HT-29 (cell line): ENCODE results near the gene DHRS3. TPM values are rescaled to one million over a fixed set of nuclear protein-coding genes. Genes with fewer than 3 reads are reported as not detected.
A peak's percentile ranks its signal among the peaks of the same experiment; 100 is the strongest.

Source experiments
- DNase-seq: peaks from one replicate; pipeline ENCODE4 v3.0.0-alpha.2; 2015; ENCODE audit warnings: low spot score
- total RNA-seq: library from RNA; depleted of rRNA; stranded (reverse); fragments of >200 nt; shearing (Covaris generic); gene quantifications from 2 replicates; pipeline ENCODE4 v1.2.3, GENCODE V29; 2014

DHRS3 gene
- total RNA-seq, 1 experiment from 2014 or later, result 84.8 TPM

GRCh38 chr1:12617511-12617900 is 504 bp downstream of the DHRS3 start:
- peak; percentile 62 for DNase-seq

GRCh38 chr1:12616709-12617373 is 1.2 kb downstream of the DHRS3 start:
- DNase-seq, result no peak

DNA sequence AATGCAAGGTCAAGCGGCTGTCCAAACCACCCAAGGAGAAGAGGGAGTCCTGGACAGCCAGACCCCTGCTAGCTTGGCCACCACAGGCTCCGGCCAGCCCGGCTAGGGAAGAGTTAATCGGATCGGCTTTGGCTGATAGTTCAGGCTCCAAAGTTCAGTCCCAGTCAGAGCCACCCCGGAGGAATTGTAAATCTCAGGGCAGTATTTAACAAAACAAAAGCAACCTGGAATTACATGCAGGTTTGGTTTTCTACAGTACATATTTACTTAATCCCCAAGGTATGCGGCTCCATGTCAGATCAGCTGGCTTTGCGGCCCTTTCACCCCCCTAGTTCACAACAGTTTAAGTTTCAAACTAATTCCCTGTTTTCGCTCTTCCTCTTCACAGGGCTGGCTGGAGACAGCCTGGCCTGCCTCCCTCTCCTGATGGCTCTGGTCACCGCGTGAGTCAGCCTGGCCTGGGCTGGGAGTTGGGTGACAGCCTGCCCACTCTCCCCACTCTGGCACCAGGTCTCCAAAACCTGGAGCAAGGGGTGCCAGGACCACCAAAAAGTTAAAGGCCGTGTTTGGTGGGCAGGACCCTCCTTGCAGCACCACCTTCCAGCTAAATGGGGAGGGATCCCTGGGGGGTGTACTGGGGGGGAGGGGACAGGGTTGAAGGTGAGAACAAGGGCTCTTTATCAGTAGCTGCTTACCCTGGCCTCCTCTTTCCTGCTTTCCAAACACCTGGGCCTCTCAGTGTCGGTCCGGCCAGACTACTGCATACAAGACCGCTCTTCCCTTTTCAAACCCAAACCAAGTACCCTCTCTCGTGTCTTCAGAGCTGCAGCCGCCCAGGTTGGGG is 1.9 kb downstream of the DHRS3 start:
- DNase-seq, result peak; percentile 77

GRCh38 chr1:12615159-12615864 is 2.7 kb downstream of the DHRS3 start:
- no peak for DNase-seq

- DNase-seq, result no peak
Measured at GRCh38 chr1:12614402-12615158, 3.4 kb downstream of the DHRS3 start.

GRCh38 chr1:12613180-12613579 is 4.8 kb downstream of the DHRS3 start:
- DNase-seq, result no peak

DNA sequence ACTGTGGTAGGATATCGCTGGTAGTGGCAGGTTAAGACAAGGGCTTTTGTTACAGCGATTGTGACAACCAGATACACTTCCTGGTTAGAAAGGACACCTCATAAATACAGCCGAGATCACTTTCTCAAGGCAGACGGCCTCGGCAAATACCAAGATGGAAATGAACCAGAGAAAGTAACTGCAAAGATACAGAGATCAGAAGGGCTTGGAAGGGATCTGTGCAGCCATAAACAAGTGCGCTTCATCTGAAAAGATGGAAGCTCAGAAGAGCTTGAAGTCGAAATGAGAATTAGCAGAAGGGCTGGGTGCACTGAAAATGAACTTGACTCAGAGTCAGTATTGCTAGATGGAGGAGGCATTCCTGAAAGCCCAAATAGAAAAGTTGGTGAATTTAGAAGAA is 7.1 kb downstream of the DHRS3 start:
- DNase-seq, result no peak

DNA sequence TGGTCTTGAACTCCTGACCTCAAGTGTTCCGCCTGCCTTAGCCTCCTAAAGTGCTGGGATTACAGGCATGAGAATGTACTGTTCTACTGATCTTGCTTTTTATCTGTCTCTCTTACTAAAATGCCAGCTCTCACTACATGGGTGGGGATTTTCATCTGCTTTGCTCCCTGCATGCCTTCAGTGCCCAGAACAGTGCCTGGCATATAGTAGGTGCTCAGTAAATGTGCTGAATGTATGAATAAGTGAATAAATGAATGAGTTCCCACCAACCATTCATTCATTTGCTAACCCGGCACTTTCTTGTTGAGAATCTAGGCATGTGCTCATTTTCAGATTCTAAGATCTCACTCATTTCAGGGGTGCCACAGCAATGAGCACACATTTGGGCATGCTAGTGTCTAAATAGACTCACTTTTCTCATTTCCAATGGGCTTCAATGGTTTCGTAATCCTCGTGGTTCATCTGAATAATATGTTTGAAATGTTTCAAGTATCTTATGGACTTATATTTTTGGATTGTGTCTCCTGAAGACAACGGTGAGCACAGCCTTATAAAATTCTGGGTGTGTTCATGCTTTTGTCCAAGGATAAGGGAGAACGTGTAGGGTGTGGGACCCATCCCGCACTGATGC is 7.6 kb downstream of the DHRS3 start:
- no peak for DNase-seq

- no peak for DNase-seq
Measured at GRCh38 chr1:12609469-12610003, 8.5 kb downstream of the DHRS3 start.

DNA sequence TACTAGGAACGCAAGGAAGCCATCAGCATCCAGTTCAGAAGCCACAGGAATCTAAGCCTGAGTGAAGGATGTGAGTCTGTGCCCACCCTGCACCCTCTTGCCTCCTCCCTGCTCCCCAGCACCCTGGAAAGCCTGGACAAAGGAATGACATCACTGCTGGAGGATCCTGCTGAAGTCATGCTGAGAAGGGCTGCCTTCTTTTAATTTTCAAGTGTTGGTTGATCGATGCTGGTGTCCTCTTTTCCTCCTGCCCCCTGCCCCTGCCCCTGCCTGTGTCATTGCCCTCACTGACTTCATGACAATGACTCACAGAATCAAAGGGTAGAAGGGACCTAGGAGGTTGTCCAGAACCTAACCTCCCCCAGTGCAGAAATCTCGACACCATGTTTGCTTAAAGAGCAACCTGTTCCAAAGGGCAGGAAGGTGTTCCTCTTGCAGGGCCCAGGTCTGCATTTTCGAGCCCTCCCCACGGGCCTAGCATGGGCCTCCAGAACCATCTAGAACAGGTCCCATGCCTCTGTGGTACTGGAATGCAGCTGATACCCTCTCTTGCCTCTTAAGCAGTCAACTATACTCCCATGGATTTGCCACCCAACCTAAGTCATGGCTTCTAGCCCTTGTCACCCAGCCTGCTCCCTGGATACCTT is 9.6 kb downstream of the DHRS3 start:
- DNase-seq, result no peak

GRCh38 chr1:12607263-12607662 is 10.7 kb downstream of the DHRS3 start:
- DNase-seq, result no peak

DNA sequence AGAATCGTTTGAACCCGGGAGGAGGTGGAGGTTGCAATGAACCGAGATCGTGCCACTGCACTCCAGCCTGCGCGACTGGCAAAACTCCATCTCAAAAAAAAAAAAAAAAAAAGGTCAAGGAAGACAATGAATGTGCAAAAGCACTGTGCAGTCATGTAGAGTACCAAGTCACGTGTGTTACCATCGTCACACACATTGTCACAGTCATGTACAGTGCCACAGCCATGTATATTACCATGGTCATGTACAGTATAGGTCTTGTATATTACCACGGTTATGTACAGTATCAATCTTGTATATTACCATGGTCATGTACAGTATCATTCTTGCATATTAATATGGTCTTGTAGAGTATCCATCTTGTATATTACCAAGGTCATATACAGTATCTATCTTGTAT is 13.0 kb downstream of the DHRS3 start:
- peak; percentile 19 for DNase-seq

DNA sequence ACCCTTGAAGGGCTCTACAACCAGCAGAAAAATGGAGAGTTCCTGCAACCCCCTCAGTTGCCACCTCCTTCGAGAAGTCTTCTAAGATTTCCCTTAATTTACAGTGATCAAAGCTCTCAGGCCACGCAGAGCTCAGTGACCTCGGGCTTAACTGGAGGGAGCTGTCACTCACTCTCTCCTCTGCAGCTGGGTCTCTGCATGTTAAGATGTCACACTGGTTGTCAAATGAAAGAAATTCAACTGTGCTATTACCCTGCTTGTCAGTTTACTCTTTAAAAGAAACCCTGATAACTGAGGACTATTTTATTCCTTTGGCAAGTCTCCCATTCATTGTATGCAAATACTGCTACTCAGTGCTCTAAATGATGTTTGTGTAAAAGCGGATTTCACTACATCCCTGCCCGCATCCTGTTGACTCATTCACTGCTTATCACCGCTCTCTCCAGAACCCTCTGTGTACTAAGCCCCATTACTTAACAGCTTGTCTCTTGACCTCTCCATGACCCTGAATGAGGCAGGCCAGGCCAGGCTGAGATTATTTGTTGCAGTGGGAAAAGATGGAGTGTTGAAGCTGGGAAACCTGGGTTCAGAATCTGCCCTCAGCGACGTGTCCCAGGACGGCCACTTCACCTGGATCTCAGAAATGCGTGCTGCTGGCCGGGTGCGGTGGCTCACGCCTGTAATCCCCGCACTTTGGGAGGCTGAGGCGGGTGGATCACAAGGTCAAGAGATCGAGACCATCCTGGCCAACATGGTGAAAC is 13.7 kb downstream of the DHRS3 start:
- peak; percentile 91 for DNase-seq

DNA sequence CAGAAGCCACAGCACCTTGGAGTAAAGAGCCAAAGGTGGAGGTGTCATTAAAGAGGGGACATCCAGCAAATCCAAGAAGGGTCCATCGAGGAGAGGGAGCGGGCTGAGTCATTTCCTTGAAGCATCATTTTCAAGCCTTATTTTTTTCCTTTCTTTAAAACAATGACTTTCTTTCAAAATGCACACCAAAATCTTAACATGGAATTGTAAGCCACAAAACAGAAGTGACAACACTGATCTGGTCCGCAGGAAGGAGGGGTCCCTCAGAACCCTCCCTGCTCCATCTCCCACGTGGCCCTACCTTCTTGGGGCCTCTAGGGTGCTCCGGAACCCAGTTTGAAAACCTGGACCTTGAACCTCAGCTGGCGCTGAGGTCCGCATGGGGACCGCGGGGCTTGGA is 14.8 kb downstream of the DHRS3 start:
- DNase-seq, result no peak

DNA sequence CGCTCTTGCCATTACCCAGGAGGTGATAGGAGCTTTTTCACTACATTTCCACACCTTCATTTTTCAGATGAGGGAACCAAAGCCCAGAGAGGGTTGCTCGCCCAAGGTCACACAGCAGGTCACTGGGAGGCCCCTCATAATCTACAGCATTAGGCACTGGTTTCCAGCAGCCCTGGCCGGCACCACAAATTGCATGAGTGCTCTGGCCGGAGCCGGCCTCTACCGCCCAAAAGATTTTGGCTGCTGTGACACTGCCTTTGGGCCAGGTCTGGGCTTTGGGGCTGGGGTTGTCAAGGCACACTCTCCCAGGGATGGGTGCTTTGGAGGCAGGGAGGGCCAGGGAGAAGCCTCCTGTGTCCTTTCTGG is 15.4 kb downstream of the DHRS3 start:
- no peak for DNase-seq

GRCh38 chr1:12601700-12602658 is 16.0 kb downstream of the DHRS3 start:
- peak; percentile 52 for DNase-seq

DNA sequence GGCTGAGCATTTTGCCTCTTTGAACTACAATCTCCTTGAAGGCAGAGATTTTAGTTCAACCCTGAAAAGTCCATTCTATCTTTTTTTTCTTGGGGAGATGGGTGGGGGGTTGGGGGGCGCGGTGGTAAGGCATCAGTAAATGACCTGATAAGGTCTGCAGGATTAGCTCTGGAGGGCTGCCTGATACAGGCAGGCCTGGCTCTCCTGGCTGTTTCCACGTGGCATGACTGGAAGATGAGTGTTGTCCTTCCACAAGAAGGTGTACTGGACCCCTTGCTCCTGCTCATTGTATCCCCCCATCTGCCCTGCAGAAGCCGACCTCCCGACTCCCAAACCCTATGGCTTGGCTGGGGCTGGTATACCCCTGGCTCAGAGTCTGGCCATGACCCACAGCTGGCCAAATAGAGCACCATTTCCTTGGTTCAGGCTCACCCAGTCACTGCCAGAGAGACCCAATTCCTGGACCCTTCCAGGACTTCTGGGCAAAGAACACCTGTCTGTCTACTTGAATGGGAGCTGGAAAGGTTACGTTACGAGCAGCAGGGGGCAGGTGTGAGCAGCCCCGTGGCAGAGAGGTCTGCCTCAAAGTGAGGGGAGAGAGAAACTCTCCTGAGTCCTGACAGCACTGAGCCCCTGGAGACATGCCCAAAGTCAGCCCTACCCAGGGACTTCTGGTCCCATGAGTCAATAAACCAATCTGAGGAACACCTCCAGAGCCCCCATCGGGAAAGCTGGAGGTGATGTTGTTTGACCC is 17.0 kb downstream of the DHRS3 start:
- peak; percentile 45 for DNase-seq

DNA sequence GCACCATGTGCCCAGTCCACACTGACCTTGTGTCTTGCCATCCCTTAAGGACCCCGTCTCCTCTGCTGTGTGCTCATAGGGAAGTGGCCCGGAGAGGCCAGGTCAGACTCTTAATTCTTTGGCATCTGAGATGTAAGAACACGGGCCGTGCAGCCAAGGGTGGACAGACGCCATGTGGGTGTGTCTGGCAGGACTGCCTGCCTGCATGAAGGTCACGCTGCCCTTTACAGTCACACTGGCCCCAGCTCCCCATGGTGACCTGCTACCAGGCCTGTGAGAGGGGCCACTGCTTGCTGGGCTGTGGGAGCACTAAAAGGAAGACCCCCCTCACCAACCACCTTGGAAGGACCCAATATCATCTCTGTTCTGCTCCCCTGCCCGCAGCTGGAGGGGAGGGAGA is 17.7 kb downstream of the DHRS3 start:
- DNase-seq, result no peak
